ENCODE measurements around the gene NATD1.
"Not testable (repeated sequence)": the region's sequence is repeated elsewhere in the genome, so short reads cannot be mapped to it uniquely, and the experiment has no call there.

Gene NATD1

DNA sequence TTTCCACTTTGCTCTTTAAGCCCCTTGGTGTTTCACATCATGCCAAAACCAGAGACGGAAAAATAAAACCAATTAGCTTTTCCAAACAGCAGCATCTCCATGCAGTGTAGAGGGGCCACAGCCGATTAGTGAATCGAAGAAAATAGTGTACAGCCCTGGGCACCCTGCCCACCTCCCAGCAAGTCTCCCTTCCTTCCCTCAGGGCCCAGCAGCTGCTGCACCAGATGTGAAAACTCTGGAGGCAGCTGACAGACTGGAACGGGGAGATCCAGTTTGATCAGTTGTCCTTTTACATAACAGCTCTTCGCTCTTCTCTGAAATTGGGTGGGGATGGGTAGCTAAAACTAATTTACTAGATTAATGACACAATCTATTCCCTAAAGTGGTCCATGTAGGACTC lies 58.5 kb downstream of the NATD1 start:
- DNase-seq: peak in 7 of 56 donors; percentile 5 to 26 (median 18)

DNA sequence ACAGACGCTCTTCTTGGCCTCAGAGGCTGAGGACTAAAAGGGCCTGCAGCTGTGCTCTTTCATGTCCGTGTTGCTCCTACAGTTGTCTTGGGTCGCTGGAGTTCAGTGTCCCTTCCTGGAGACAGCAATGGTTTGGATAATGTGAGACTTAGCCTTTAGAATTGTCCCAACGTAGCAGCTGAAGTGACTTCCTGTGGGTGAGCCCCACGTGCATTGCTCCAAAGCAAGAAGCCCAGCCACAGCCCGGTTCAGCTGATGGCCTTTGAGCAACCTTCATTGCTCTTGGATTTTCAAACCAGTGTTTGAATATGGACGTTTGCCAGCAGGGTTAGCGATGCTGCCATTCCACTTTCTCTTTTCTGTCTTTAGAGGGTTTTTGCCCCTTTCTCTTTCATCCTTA lies 59.0 kb downstream of the NATD1 start:
- DNase-seq: no peak

DNA sequence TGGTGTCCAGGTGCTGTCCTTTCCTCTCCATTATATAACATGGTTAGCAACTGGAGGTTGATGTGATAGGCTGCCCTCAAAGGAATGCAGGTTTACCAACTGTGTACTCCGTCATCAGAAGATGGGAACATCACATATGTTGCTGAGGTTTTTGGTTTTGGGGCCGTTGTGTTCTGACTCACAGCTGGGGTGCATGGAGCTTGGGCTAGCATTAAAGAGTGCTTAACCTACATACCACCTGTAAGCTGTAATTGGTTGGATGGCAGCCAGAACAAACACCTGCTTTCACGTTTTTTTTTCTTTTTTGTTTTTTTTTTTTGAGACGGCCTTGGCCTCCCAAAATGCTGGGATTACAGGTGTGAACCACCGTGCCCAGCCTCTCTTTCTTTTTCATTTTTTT lies 60.2 kb downstream of the NATD1 start:
- DNase-seq: no peak

DNA sequence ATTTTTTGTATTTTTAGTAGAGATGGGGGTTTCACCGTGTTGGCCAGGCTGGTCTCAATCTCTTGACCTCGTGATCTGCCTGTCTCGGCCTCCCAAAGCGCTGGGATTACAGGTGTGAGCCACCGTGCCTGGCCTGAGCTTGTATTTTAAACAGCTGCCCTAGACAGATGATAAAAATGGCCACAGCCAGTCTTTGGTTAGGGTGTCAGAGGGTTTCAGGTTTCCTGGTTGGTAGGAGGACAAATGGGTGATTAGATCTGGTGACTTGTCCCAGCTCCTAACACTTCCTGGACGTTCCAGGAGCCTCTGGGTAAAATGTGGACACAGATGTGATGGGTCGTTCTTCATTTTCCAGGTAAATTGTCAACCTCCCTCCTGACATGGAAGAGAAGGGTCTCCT lies 60.8 kb downstream of the NATD1 start:
- DNase-seq: not testable (repeated sequence)

DNA sequence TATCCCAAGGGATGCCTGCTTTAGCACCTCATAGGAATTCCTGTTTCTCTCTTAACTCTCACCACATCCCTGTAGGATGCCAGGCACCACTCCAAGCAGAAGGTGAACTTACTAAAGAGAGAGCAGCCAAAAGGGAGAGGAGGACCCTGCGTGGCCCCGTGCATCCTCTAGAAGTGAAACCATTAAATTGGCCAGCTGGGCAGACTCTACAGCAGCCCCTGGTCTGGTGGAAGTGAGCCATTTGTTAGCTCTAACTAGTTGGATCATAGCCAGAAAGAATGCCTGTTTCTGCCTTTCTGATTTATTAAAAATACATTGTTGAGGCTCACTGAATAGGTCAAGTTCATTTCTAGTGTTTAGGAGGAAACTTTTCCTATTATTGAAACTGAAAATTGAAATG lies 61.5 kb downstream of the NATD1 start:
- DNase-seq: no peak

DNA sequence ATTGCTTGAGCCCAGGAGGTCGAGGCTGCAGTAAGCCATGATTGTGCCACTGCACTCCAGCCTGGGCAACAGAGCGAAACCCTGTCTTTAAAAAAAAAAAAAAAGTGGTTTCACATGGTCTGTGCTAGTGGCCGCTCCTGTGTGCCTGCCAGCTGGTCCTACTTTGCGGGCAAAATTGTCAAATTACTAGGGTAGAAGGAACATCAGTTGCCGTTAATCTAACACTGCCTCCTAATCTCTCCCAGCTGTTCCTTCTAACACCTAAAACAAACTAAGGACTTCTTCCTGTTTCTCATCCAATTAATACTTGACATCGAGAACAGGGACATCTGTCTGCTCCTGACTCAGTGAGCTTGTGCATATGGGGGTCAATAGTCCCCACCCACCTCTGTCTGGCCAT lies 63.1 kb downstream of the NATD1 start:
- DNase-seq: no peak

DNA sequence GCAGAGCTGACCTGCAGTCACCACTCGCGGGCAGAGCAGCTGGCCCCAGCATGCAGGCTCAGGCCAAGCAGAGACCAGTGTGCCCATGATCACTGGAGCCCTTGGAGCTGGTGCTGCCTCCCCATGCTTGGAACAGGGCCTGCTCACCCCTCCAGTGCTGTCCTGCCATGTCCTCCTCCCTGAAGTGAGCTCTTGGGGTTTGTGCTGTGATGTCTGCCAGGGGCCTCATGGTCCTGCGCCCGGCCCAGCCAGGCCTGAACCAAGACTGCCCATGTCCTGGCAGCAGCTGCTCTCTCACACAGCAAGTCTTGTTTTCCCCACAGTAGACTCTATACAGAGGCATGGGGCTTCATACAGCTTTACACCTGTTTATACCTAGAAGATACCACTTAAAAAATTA lies 63.8 kb downstream of the NATD1 start:
- DNase-seq: no peak
